Caco-2 (cell line): Measurements from ENCODE around the gene ADD2. TPM values are rescaled to one million over a fixed set of nuclear protein-coding genes. Genes with fewer than 3 reads are reported as not detected.

Experiments used
- BruUV-seq: library from RNA; stranded (reverse); fragments of 400-500 nt; replicated peaks from 2 replicates; lab custom pipeline; 2021; lab: Mats Ljungman, UMichigan
- CTCF ChIA-PET: fragments of 300-600 bp; sonication (Branson Sonifier 250); formaldehyde crosslinking; loops from one replicate; lab custom pipeline; 2022; ENCODE audit warnings: antibody characterized with exemption; lab: Charles Lee
- POLR2A ChIA-PET: fragments of 300-600 bp; sonication (Branson Sonifier 250); formaldehyde crosslinking; loops from one replicate; lab custom pipeline; 2022; ENCODE audit warnings: antibody characterized with exemption; lab: Charles Lee
- DNase-seq, 2 experiments: peaks; one replicate each; pipeline versions ENCODE4 v3.0.0 to v3.0.0-alpha.2; 2020 to 2022
- H3K27me3 ChIP-seq: replicated peaks from 2 replicates; pipeline ENCODE4 v1.6.0; 2011; ENCODE audit warnings: low read length; ENCODE audit not compliant: control insufficient read depth, insufficient read depth
- H3K36me3 ChIP-seq: 2 replicates; pipeline ENCODE4 v1.5.1; 2011; ENCODE audit warnings: low read length; ENCODE audit not compliant: control insufficient read depth, insufficient read depth
- H3K4me1 ChIP-seq: fragments of 250-450 bp; sonication (Bioruptor Pico); 2 replicates; pipeline ENCODE4 v1.5.1; 2020; ENCODE audit warnings: mild to moderate bottlenecking
- H3K4me3 ChIP-seq: 2 replicates; pipeline ENCODE4 v1.5.1; 2011; ENCODE audit warnings: low read depth, mild to moderate bottlenecking, control low read depth, low read length
- H3K9me3 ChIP-seq: fragments of 250-450 bp; sonication (Bioruptor Pico); 2 replicates; pipeline ENCODE4 v1.5.1; 2020; ENCODE audit warnings: mild to moderate bottlenecking, moderate library complexity
- H3K27ac Mint-ChIP-seq: one replicate; pipeline ENCODE4 v1.8.0; 2022; ENCODE audit warnings: mixed read lengths; ENCODE audit not compliant: unreplicated experiment
- H3K27me3 Mint-ChIP-seq: one replicate; pipeline ENCODE4 v1.8.0; 2022; ENCODE audit warnings: mixed read lengths; ENCODE audit not compliant: insufficient read depth, unreplicated experiment
- H3K36me3 Mint-ChIP-seq: one replicate; pipeline ENCODE4 v1.8.0; 2022; ENCODE audit warnings: mild to moderate bottlenecking, mixed read lengths; ENCODE audit not compliant: insufficient read depth, unreplicated experiment
- H3K4me1 Mint-ChIP-seq: one replicate; pipeline ENCODE4 v1.8.0; 2022; ENCODE audit warnings: low read depth, mixed read lengths; ENCODE audit not compliant: unreplicated experiment
- H3K4me3 Mint-ChIP-seq: one replicate; pipeline ENCODE4 v1.8.0; 2022; ENCODE audit warnings: mild to moderate bottlenecking, moderate library complexity, mixed read lengths; ENCODE audit not compliant: unreplicated experiment
- H3K9me3 Mint-ChIP-seq: one replicate; pipeline ENCODE4 v1.8.0; 2022; ENCODE audit warnings: mixed read lengths; ENCODE audit not compliant: unreplicated experiment
- intact Hi-C: fragments of 100-400 bp; cut with micrococcal nuclease; formaldehyde crosslinking; loops from one replicate; pipeline ENCODE4 v1.10.0; 2022; ENCODE audit not compliant: unreplicated experiment
- total RNA-seq: library from RNA; stranded (reverse); gene quantifications from 2 replicates; pipeline ENCODE4 v1.2.3, GENCODE V29; 2022
- TF ChIP-seq, protein P1 (sequence below), 2 experiments: fragments of 200-600 bp in 1 of 2; IDR thresholded peaks; 1 replicate in 1 of 2; 2 replicates in 1 of 2; pipeline versions ENCODE4 v1.5.1 to v1.8.0; 2011 to 2022; ENCODE audit warnings: antibody characterized with exemption in 1 of 2, control low read depth in 1 of 2, inconsistent platforms in 1 of 2, low read depth in 1 of 2, low read length in 1 of 2, mild to moderate bottlenecking in 1 of 2, moderate library complexity in 1 of 2; ENCODE audit not compliant: insufficient read depth in 1 of 2, severe bottlenecking in 1 of 2, unreplicated experiment in 1 of 2

ADD2 gene
- total RNA-seq, 1 experiment from 2014 or later = not detected

DNA sequence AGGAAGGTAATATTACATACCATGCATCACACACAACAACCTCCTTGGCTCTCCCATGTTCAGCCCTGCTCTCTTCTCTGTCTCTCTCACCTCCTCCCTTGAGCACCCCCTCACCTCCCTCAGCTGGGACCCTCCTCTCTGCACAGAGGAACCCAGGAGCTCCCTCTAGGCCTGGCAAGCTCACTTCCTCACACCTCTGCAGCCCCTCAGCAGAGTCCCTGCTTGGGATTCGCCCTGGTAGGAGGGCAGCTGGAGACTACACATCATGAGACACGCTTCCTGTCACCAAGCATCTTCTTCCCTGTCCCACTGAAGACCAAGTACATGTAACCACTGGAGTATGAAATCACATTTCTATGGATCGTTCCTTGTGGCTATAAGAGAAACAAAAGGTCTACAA is 51.0 kb downstream of the ADD2 start:
- intact Hi-C loops = no loop called here
- Mint-ChIP-seq H3K27ac (no peak overlapping the region), H3K9me3 (no peaks in the 10 kb centered on the region), H3K36me3 (no peaks in the 10 kb centered on the region), H3K4me3 (no peak overlapping the region), H3K27me3 (peaks cover 37% of the 10 kb centered on the region), H3K4me1 (no peaks in the 10 kb centered on the region)
- CTCF ChIA-PET = no interaction called here
- Histone ChIP-seq H3K27me3 (peaks cover 3% of the 10 kb centered on the region; the same call in 1 of the 2 replicates), H3K9me3 (no peaks in the 10 kb centered on the region), H3K4me1 (no peaks in the 10 kb centered on the region), H3K4me3 (no peak overlapping the region), H3K36me3 (no peaks in the 10 kb centered on the region)
- no TSS peak for BruUV-seq
- TF ChIP-seq, protein P1, sequence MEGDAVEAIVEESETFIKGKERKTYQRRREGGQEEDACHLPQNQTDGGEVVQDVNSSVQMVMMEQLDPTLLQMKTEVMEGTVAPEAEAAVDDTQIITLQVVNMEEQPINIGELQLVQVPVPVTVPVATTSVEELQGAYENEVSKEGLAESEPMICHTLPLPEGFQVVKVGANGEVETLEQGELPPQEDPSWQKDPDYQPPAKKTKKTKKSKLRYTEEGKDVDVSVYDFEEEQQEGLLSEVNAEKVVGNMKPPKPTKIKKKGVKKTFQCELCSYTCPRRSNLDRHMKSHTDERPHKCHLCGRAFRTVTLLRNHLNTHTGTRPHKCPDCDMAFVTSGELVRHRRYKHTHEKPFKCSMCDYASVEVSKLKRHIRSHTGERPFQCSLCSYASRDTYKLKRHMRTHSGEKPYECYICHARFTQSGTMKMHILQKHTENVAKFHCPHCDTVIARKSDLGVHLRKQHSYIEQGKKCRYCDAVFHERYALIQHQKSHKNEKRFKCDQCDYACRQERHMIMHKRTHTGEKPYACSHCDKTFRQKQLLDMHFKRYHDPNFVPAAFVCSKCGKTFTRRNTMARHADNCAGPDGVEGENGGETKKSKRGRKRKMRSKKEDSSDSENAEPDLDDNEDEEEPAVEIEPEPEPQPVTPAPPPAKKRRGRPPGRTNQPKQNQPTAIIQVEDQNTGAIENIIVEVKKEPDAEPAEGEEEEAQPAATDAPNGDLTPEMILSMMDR (IDR thresholded peaks at IDR 0.05; ENCODE audit: insufficient read depth in 1 of 2, low read depth in 1 of 2, low read length in 1 of 2, severe bottlenecking in 1 of 2, unreplicated experiment in 1 of 2) = no peak
- no peak for DNase-seq
- POLR2A ChIA-PET = no interaction called here

DNA sequence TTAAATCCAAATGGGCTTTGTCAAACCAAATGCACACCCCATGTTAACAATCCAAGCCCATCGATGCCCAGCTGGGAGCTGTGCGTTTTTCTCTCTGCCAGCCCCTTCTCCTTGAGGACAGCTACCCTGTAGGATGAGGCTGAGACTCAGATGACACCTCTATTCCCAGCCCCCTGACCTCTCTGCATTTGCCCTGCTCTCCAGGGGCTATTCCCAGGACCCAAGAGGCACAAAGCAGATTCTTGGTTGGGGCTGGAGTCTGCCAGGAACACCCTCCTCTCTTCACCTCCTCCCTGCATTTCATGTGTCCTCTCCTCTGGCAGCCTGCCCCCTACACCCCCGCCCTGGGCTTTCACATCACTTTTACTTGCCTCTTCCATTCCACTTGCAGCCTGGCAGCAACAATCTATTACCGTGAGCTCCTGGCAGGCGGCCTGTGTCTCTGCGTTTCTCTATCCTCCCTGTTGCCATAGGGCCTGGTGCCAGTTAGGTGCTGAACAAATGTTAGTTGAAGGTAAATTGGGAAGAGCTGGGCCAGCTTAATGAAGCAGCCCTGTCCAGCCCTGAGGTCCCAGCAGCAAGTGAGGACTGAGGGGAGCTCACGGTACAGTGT is 51.8 kb downstream of the ADD2 start:
- Mint-ChIP-seq H3K36me3 (no peaks in the 10 kb centered on the region), H3K4me3 (no peak overlapping the region), H3K9me3 (no peaks in the 10 kb centered on the region), H3K27me3 (peaks cover 36% of the 10 kb centered on the region), H3K27ac (no peak overlapping the region), H3K4me1 (no peaks in the 10 kb centered on the region)
- no peak overlapping the region for H3K4me3 ChIP-seq
- no peaks in the 10 kb centered on the region for H3K4me1 ChIP-seq
- ChIA-PET CTCF (no interaction called here), POLR2A (no interaction called here)
- TF ChIP-seq, protein P1 (IDR thresholded peaks at IDR 0.05; ENCODE audit: insufficient read depth in 1 of 2, low read depth in 1 of 2, low read length in 1 of 2, severe bottlenecking in 1 of 2, unreplicated experiment in 1 of 2) = no peak
- intact Hi-C loops = no loop called here
- H3K27me3 ChIP-seq = peaks cover 3% of the 10 kb centered on the region; the same call in 1 of the 2 replicates
- no peak for DNase-seq
- no peaks in the 10 kb centered on the region for H3K9me3 ChIP-seq
- no TSS peak for BruUV-seq
- H3K36me3 ChIP-seq = no peaks in the 10 kb centered on the region

DNA sequence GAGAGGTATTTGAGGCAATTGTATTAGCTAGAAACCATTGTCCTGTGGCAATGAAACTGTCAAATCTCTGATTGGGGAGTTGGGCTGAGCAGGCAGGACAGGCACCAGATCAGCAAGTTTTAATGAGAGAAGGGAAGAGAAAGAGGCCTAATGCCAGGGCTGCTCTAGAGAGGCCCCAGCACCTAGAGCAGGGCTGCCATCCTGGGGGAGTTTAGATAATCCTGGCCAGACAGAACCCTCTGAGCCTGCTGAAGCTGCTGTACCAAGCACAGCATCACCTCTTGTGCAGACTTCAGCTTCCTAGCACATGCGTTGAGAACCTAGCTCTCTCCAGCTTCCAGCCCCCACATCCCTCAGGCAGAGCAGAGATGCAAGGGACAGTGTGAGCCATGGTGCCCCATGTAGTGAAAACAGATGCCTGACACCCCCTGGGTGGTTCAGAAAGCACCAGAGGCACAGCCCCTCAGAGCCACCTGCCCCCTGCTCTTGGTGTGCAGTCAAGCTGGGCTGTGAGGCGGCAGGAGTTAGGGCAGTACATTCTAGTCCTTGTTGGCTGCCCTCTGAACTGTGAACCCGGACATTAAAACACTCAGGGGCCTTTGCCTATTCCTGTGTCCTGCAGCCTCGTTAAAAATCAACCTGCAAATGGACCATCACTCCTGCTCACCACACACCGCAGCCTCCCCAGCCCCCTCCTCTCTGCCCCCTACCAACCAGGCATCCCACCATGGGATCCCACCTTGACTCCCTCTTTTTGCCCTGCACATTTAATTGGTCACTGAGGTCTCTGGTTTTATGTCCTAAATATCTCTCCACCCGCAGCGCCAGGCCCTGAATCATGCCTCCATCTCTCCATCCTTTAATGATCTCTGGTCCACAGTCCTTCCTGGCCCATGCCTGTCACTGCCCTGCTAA is 52.7 kb downstream of the ADD2 start:
- TF ChIP-seq, protein P1 (IDR thresholded peaks at IDR 0.05; ENCODE audit: insufficient read depth in 1 of 2, low read depth in 1 of 2, low read length in 1 of 2, severe bottlenecking in 1 of 2, unreplicated experiment in 1 of 2) = no peak
- Mint-ChIP-seq H3K4me3 (no peak overlapping the region), H3K36me3 (no peaks in the 10 kb centered on the region), H3K27ac (no peak overlapping the region), H3K27me3 (peaks cover 34% of the 10 kb centered on the region), H3K9me3 (no peaks in the 10 kb centered on the region), H3K4me1 (no peaks in the 10 kb centered on the region)
- BruUV-seq = no TSS peak
- DNase-seq = no peak
- no peaks in the 10 kb centered on the region for H3K36me3 ChIP-seq
- intact Hi-C loops = no loop called here
- ChIA-PET CTCF (no interaction called here), POLR2A (no interaction called here)
- peaks cover 3% of the 10 kb centered on the region; the same call in 1 of the 2 replicates for H3K27me3 ChIP-seq
- no peaks in the 10 kb centered on the region for H3K4me1 ChIP-seq
- H3K9me3 ChIP-seq = no peaks in the 10 kb centered on the region
- H3K4me3 ChIP-seq = no peak overlapping the region
